ENCODE measurements around the gene HDAC5.
A peak's percentile ranks its signal among the peaks of the same experiment; 100 is the strongest.

The HDAC5 gene

GRCh38 chr17:44123356-44124117 is at the start of gene HDAC5:
TSS of gene HDAC5 (minus strand) at chr17:44123641. CDS start at chr17:44117515, 6,126 bp downstream.
- Histone ChIP-seq H3K9me3 (ENCODE audit: low read depth, low read length) (no peaks in the 10 kb centered on the region), H3K27ac (peak within 1 kb of the TSS; percentile 89), H3K9ac (ENCODE audit: insufficient read length) (peak within 1 kb of the TSS; percentile 92), H3K4me3 (peak within 1 kb of the TSS; percentile 97), H3K36me3 (ENCODE audit: insufficient read depth, low read length) (no peaks in the 10 kb centered on the region)
- DNase-seq (ENCODE audit: low read depth, low spot score): peak; percentile 48
- TF ChIP-seq FOXP2 (optimal IDR thresholded peaks at IDR 0.05; ENCODE audit: control extremely low read depth, extremely low read length, insufficient read depth): peak; percentile 69
- TF ChIP-seq POLR2AphosphoS5 (IDR thresholded peaks at IDR 0.05; ENCODE audit: borderline replicate concordance, low read depth, low read length): peak; percentile 81
- no peak for TF ChIP-seq EZH2 (IDR thresholded peaks at IDR 0.05)

- DNase-seq (ENCODE audit: low read depth, low spot score): no peak
Measured at GRCh38 chr17:44171931-44172455, 48.6 kb upstream of the HDAC5 start.

GRCh38 chr17:44170499-44171201 is 47.2 kb upstream of the HDAC5 start, which contains the start of gene ASB16:
TSS of gene ASB16 (plus strand) at chr17:44170704. CDS start at chr17:44170790, 86 bp downstream.
- no peaks in the 10 kb centered on the region for H3K36me3 ChIP-seq (ENCODE audit: insufficient read depth, low read length)
- no peak within 1 kb of the TSS for H3K27ac ChIP-seq
- no peak for DNase-seq (ENCODE audit: low read depth, low spot score)
- no peak within 1 kb of the TSS for H3K9ac ChIP-seq (ENCODE audit: insufficient read length)
- TF ChIP-seq EZH2 (IDR thresholded peaks at IDR 0.05) (no peak), POLR2AphosphoS5 (IDR thresholded peaks at IDR 0.05; ENCODE audit: borderline replicate concordance, low read depth, low read length) (no peak), FOXP2 (optimal IDR thresholded peaks at IDR 0.05; ENCODE audit: control extremely low read depth, extremely low read length, insufficient read depth) (no peak)
- no peak within 1 kb of the TSS for H3K4me3 ChIP-seq
- H3K9me3 ChIP-seq (ENCODE audit: low read depth, low read length): no peaks in the 10 kb centered on the region

More at GRCh38 chr17:44171931-44172455, 48.6 kb upstream of the HDAC5 start:
- Histone ChIP-seq H3K27ac (no peak overlapping the region), H3K9ac (ENCODE audit: insufficient read length) (no peak overlapping the region), H3K9me3 (ENCODE audit: low read depth, low read length) (no peaks in the 10 kb centered on the region), H3K4me3 (no peak overlapping the region), H3K36me3 (ENCODE audit: insufficient read depth, low read length) (no peaks in the 10 kb centered on the region)
- TF ChIP-seq POLR2AphosphoS5 (IDR thresholded peaks at IDR 0.05; ENCODE audit: borderline replicate concordance, low read depth, low read length): peak; percentile 21; the same call in 1 of the 2 replicates
- TF ChIP-seq EZH2 (IDR thresholded peaks at IDR 0.05): no peak

- no peaks in the 10 kb centered on the region for H3K9me3 ChIP-seq (ENCODE audit: low read depth, low read length)
- TF ChIP-seq EZH2 (IDR thresholded peaks at IDR 0.05) (no peak), POLR2AphosphoS5 (IDR thresholded peaks at IDR 0.05; ENCODE audit: borderline replicate concordance, low read depth, low read length) (no peak), FOXP2 (optimal IDR thresholded peaks at IDR 0.05; ENCODE audit: control extremely low read depth, extremely low read length, insufficient read depth) (no peak)
- H3K4me3 ChIP-seq: no peak overlapping the region
- no peak for DNase-seq (ENCODE audit: low read depth, low spot score)
- H3K27ac ChIP-seq: no peak overlapping the region
- H3K36me3 ChIP-seq (ENCODE audit: insufficient read depth, low read length): no peaks in the 10 kb centered on the region
- no peak overlapping the region for H3K9ac ChIP-seq (ENCODE audit: insufficient read length)
Measured at GRCh38 chr17:44170135-44170498, 46.7 kb upstream of the HDAC5 start.

- no peaks in the 10 kb centered on the region for H3K9me3 ChIP-seq (ENCODE audit: low read depth, low read length)
- DNase-seq (ENCODE audit: low read depth, low spot score): no peak
- H3K4me3 ChIP-seq: no peak overlapping the region
- no peak for TF ChIP-seq EZH2 (IDR thresholded peaks at IDR 0.05)
- TF ChIP-seq FOXP2 (optimal IDR thresholded peaks at IDR 0.05; ENCODE audit: control extremely low read depth, extremely low read length, insufficient read depth): no peak
- TF ChIP-seq POLR2AphosphoS5 (IDR thresholded peaks at IDR 0.05; ENCODE audit: borderline replicate concordance, low read depth, low read length): no peak
- H3K9ac ChIP-seq (ENCODE audit: insufficient read length): no peak overlapping the region
- H3K36me3 ChIP-seq (ENCODE audit: insufficient read depth, low read length): 0 out of 2 replicates have a peak, but pooled peaks cover 2% of the 10 kb centered on the region
- no peak overlapping the region for H3K27ac ChIP-seq
Measured at GRCh38 chr17:44167181-44167861, 43.9 kb upstream of the HDAC5 start.

GRCh38 chr17:44164476-44164875 is 41.0 kb upstream of the HDAC5 start:
- H3K27ac ChIP-seq: no peak overlapping the region
- TF ChIP-seq FOXP2 (optimal IDR thresholded peaks at IDR 0.05; ENCODE audit: control extremely low read depth, extremely low read length, insufficient read depth) (no peak), EZH2 (IDR thresholded peaks at IDR 0.05) (no peak), POLR2AphosphoS5 (IDR thresholded peaks at IDR 0.05; ENCODE audit: borderline replicate concordance, low read depth, low read length) (no peak)
- peaks cover 8% of the 10 kb centered on the region; the same call in 1 of the 2 replicates for H3K36me3 ChIP-seq (ENCODE audit: insufficient read depth, low read length)
- no peaks in the 10 kb centered on the region for H3K9me3 ChIP-seq (ENCODE audit: low read depth, low read length)
- H3K4me3 ChIP-seq: no peak overlapping the region
- no peak for DNase-seq (ENCODE audit: low read depth, low spot score)
- no peak overlapping the region for H3K9ac ChIP-seq (ENCODE audit: insufficient read length)

GRCh38 chr17:44159519-44160210 is 36.2 kb upstream of the HDAC5 start:
- H3K9me3 ChIP-seq (ENCODE audit: low read depth, low read length): no peaks in the 10 kb centered on the region
- H3K27ac ChIP-seq: no peak overlapping the region
- H3K4me3 ChIP-seq: no peak overlapping the region
- TF ChIP-seq FOXP2 (optimal IDR thresholded peaks at IDR 0.05; ENCODE audit: control extremely low read depth, extremely low read length, insufficient read depth) (no peak), EZH2 (IDR thresholded peaks at IDR 0.05) (no peak), POLR2AphosphoS5 (IDR thresholded peaks at IDR 0.05; ENCODE audit: borderline replicate concordance, low read depth, low read length) (no peak)
- DNase-seq (ENCODE audit: low read depth, low spot score): no peak
- H3K9ac ChIP-seq (ENCODE audit: insufficient read length): no peak overlapping the region
- peaks cover 16% of the 10 kb centered on the region; the same call in 1 of the 2 replicates for H3K36me3 ChIP-seq (ENCODE audit: insufficient read depth, low read length)
